Nephron progenitor cell (in vitro differentiated cells): ENCODE results near the gene KIRREL3.
A peak's percentile ranks its signal among the peaks of the same experiment; 100 is the strongest.

Experiments
- DNase-seq: peaks from one replicate; pipeline ENCODE4 v3.0.0; 2021
- H3K27ac Mint-ChIP-seq: 2 replicates; pipeline ENCODE4 v1.8.0; 2021; ENCODE audit warnings: mild to moderate bottlenecking, moderate library complexity, mixed read lengths
- H3K27me3 Mint-ChIP-seq: 2 replicates; pipeline ENCODE4 v1.8.0; 2021; ENCODE audit warnings: mild to moderate bottlenecking, low read depth, mixed read lengths; ENCODE audit not compliant: poor library complexity
- H3K36me3 Mint-ChIP-seq: 2 replicates; pipeline ENCODE4 v1.8.0; 2021; ENCODE audit warnings: low read depth, mixed read lengths
- H3K4me1 Mint-ChIP-seq: 2 replicates; pipeline ENCODE4 v1.8.0; 2021; ENCODE audit warnings: mixed read lengths
- H3K4me3 Mint-ChIP-seq: 2 replicates; pipeline ENCODE4 v1.8.0; 2021; ENCODE audit warnings: mild to moderate bottlenecking, moderate library complexity, mixed read lengths
- H3K9me3 Mint-ChIP-seq: 2 replicates; pipeline ENCODE4 v1.8.0; 2021; ENCODE audit warnings: mild to moderate bottlenecking, moderate library complexity, mixed read lengths
- CTCF ChIP-seq: fragments of 200-600 bp; sonication (generic); IDR thresholded peaks from 2 replicates; pipeline ENCODE4 v1.5.0; 2021; ENCODE audit warnings: antibody characterized with exemption

The KIRREL3 gene

GRCh38 chr11:126683766-126684728 is 316.5 kb downstream of the KIRREL3 start:
- no peaks in the 10 kb centered on the region for H3K4me1 Mint-ChIP-seq
- no peaks in the 10 kb centered on the region for H3K36me3 Mint-ChIP-seq
- TF ChIP-seq CTCF: no peak
- H3K4me3 Mint-ChIP-seq: no peak overlapping the region
- no peaks in the 10 kb centered on the region for H3K9me3 Mint-ChIP-seq
- DNase-seq: no peak
- H3K27ac Mint-ChIP-seq: peak overlapping the region; percentile 39
- H3K27me3 Mint-ChIP-seq: peaks cover 10% of the 10 kb centered on the region

GRCh38 chr11:126682590-126682989 is 318.0 kb downstream of the KIRREL3 start:
- Mint-ChIP-seq H3K9me3 (no peaks in the 10 kb centered on the region), H3K36me3 (no peaks in the 10 kb centered on the region), H3K27me3 (peaks cover 10% of the 10 kb centered on the region), H3K4me3 (no peak overlapping the region), H3K27ac (no peak overlapping the region), H3K4me1 (no peaks in the 10 kb centered on the region)
- no peak for TF ChIP-seq CTCF
- no peak for DNase-seq

- Mint-ChIP-seq H3K27ac (no peak overlapping the region), H3K4me1 (no peaks in the 10 kb centered on the region), H3K4me3 (no peak overlapping the region), H3K36me3 (no peaks in the 10 kb centered on the region), H3K9me3 (no peaks in the 10 kb centered on the region), H3K27me3 (peaks cover 10% of the 10 kb centered on the region)
- TF ChIP-seq CTCF: no peak
- no peak for DNase-seq
Measured at GRCh38 chr11:126680700-126681099, 319.9 kb downstream of the KIRREL3 start.

- no peak overlapping the region for H3K4me3 Mint-ChIP-seq
- H3K36me3 Mint-ChIP-seq: no peaks in the 10 kb centered on the region
- TF ChIP-seq CTCF: no peak
- no peaks in the 10 kb centered on the region for H3K4me1 Mint-ChIP-seq
- peaks cover 9% of the 10 kb centered on the region for H3K27me3 Mint-ChIP-seq
- H3K9me3 Mint-ChIP-seq: no peaks in the 10 kb centered on the region
- DNase-seq: no peak
- no peak overlapping the region for H3K27ac Mint-ChIP-seq
Measured at GRCh38 chr11:126680131-126680530, 320.4 kb downstream of the KIRREL3 start.

- Mint-ChIP-seq H3K4me3 (no peak overlapping the region), H3K9me3 (no peaks in the 10 kb centered on the region), H3K27ac (no peak overlapping the region), H3K36me3 (no peaks in the 10 kb centered on the region), H3K4me1 (no peaks in the 10 kb centered on the region), H3K27me3 (no peaks in the 10 kb centered on the region)
- TF ChIP-seq CTCF: no peak
- no peak for DNase-seq
Measured at GRCh38 chr11:126679033-126679432, 321.5 kb downstream of the KIRREL3 start.

- no peak for TF ChIP-seq CTCF
- no peaks in the 10 kb centered on the region for H3K27me3 Mint-ChIP-seq
Measured at GRCh38 chr11:126676536-126676935, 324.0 kb downstream of the KIRREL3 start.

More at GRCh38 chr11:126676536-126676935, 324.0 kb downstream of the KIRREL3 start:
- Mint-ChIP-seq H3K27ac (no peak overlapping the region), H3K4me3 (no peak overlapping the region), H3K36me3 (no peaks in the 10 kb centered on the region), H3K9me3 (no peaks in the 10 kb centered on the region), H3K4me1 (peaks cover 7% of the 10 kb centered on the region)
- DNase-seq: no peak
